Gastrocnemius medialis (tissue), 4 donors: Measurements from ENCODE around the gene HES2.

Source experiments
- CTCF ChIP-seq, 5 experiments: fragments of 450-650 bp in 3 of 5; fragments of 200-600 bp in 2 of 5; sonication (generic) in 2 of 5; IDR thresholded peaks in 4 of 5; conservative IDR thresholded peaks in 1 of 5; 1 replicate in 4 of 5; 2 replicates in 1 of 5; pipeline ENCODE4 v1.5.1; 2016 to 2019; ENCODE audit warnings: antibody characterized with exemption in 5 of 5, mild to moderate bottlenecking in 3 of 5, moderate library complexity in 3 of 5
- POLR2A ChIP-seq, 2 donors: fragments of 450-650 bp; IDR thresholded peaks; one replicate each; pipeline ENCODE4 v1.6.1; 2017; ENCODE audit warnings: antibody characterized with exemption in 2 of 2, mild to moderate bottlenecking in 2 of 2, moderate library complexity in 2 of 2

DNA sequence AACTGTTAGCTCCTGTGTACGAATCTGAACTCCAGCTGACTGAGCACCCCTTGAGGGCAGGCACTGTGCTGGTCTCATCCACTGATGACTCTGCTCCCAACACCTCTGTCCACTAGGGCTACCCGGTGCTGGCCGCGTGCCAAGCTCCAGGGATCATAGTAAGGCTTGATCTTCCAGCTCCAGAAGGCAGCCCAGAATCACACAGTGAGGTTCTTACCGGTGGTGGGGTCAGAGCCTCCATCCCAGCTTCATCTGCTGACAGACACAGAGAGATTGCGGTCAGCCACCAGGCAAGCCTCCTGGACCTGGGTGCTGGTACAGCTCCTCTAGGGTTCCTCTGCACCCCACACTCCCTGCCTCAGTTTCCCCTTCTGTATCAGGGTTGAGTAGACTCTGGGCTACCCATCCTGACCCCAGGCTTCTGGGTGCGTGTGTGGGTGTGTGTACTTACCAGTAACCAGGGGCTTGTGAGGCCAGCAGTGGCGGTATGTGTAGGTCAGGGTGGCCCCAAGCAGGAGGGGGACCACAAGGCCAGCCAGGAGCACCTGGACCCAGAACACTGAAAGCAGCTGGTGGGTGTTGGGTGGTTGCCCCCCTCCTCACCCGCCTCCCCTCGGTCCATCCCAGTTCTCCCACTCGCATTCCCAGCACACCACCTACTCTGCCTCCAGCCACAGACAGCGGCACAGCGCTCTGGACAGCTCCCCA, 42.8 kb upstream of the HES2 start:
- no peak for TF ChIP-seq CTCF (IDR thresholded peaks at IDR 0.05 in 4 of 5, conservative IDR thresholded peaks at IDR 0.05 in 1 of 5)
- TF ChIP-seq POLR2A (IDR thresholded peaks at IDR 0.05) = no peak
